ENCODE data around the gene OAF.

Gene OAF

DNA sequence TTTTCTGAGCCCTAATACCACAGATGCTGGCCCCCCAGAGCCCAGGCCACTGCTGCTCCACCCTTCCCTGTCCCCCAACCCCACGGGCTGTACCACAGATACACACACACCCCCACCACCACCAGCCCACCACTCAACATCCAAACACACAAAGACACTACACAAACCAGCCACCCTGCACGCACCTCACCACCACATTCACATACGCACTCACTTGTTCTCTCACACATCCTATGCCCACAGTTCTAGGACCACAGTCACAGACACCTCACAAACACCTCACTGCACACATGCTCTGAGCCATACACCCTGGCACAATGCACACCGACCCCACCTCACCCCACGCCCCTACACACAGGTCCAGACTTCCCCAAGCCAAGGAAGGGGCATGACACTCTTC is 22.5 kb upstream of the OAF start:
- TF ChIP-seq, protein P1, sequence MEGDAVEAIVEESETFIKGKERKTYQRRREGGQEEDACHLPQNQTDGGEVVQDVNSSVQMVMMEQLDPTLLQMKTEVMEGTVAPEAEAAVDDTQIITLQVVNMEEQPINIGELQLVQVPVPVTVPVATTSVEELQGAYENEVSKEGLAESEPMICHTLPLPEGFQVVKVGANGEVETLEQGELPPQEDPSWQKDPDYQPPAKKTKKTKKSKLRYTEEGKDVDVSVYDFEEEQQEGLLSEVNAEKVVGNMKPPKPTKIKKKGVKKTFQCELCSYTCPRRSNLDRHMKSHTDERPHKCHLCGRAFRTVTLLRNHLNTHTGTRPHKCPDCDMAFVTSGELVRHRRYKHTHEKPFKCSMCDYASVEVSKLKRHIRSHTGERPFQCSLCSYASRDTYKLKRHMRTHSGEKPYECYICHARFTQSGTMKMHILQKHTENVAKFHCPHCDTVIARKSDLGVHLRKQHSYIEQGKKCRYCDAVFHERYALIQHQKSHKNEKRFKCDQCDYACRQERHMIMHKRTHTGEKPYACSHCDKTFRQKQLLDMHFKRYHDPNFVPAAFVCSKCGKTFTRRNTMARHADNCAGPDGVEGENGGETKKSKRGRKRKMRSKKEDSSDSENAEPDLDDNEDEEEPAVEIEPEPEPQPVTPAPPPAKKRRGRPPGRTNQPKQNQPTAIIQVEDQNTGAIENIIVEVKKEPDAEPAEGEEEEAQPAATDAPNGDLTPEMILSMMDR (IDR thresholded peaks at IDR 0.05; ENCODE audit: borderline replicate concordance, control extremely low read depth, extremely low read depth, insufficient read depth, missing control alignments), result no peak
- in situ Hi-C loops (cut with MboI; ENCODE audit: low sequenced_read_pairs, unreplicated experiment), result no loop called here
- no peak for DNase-seq (ENCODE audit: low spot score)

- no peak for DNase-seq (ENCODE audit: low spot score)
- TF ChIP-seq, protein P1 (IDR thresholded peaks at IDR 0.05; ENCODE audit: borderline replicate concordance, control extremely low read depth, extremely low read depth, insufficient read depth, missing control alignments), result no peak
- in situ Hi-C loops (cut with MboI; ENCODE audit: low sequenced_read_pairs, unreplicated experiment), result no loop called here
These were observed 21.9 kb upstream of the OAF start for GRCh38 chr11:120188811-120189455.

GRCh38 chr11:120191058-120191457 is 19.8 kb upstream of the OAF start:
- TF ChIP-seq, protein P1 (IDR thresholded peaks at IDR 0.05; ENCODE audit: borderline replicate concordance, control extremely low read depth, extremely low read depth, insufficient read depth, missing control alignments), result no peak
- in situ Hi-C loops (cut with MboI; ENCODE audit: low sequenced_read_pairs, unreplicated experiment), result no loop called here

GRCh38 chr11:120192831-120193625 is 17.8 kb upstream of the OAF start:
- in situ Hi-C loops (cut with MboI; ENCODE audit: low sequenced_read_pairs, unreplicated experiment), result no loop called here
- DNase-seq (ENCODE audit: low spot score), result no peak
- TF ChIP-seq, protein P1 (IDR thresholded peaks at IDR 0.05; ENCODE audit: borderline replicate concordance, control extremely low read depth, extremely low read depth, insufficient read depth, missing control alignments), result no peak

More at GRCh38 chr11:120191058-120191457, 19.8 kb upstream of the OAF start:
- no peak for DNase-seq (ENCODE audit: low spot score)

DNA sequence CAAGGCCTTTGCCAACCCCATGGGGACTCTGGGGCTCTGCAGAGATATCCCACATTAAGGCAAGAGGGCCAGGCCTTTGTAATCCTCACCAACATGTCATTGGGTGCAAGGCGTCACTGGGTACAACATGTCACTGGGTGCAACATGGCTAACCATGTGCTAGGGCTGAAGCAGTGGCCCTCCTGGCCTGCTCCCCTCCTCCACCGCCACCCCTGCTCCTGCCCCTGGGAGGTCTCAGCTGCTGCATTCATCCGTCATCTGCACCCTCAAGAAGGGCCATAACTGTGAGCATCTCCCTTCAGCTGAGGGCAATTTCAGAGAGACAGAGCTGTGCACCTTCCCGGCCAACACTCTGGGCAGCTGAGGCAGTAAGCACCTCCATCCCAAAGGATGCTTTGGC is 16.7 kb upstream of the OAF start:
- TF ChIP-seq, protein P1 (IDR thresholded peaks at IDR 0.05; ENCODE audit: borderline replicate concordance, control extremely low read depth, extremely low read depth, insufficient read depth, missing control alignments), result no peak
- no peak for DNase-seq (ENCODE audit: low spot score)
- in situ Hi-C loops (cut with MboI; ENCODE audit: low sequenced_read_pairs, unreplicated experiment), result no loop called here

- DNase-seq (ENCODE audit: low spot score), result no peak
- in situ Hi-C loops (cut with MboI; ENCODE audit: low sequenced_read_pairs, unreplicated experiment), result no loop called here
- TF ChIP-seq, protein P1 (IDR thresholded peaks at IDR 0.05; ENCODE audit: borderline replicate concordance, control extremely low read depth, extremely low read depth, insufficient read depth, missing control alignments), result no peak
These were observed 15.1 kb upstream of the OAF start for GRCh38 chr11:120195601-120196320.

Data from GM13976 (cell line).